Aorta (tissue), 5 donors: ENCODE results near the gene SUPT5H. TPM values are rescaled to one million over a fixed set of nuclear protein-coding genes. Genes with fewer than 3 reads are reported as not detected.
A peak's percentile ranks its signal among the peaks of the same experiment; 100 is the strongest.

ENCODE experiments used
- ATAC-seq: fragments of 200-7000 bp; cut with Tn5 transposase; one replicate; pipeline ENCODE4 v1.9.1; 2022; ENCODE audit warnings: moderate library complexity; ENCODE audit not compliant: low FRiP score
- DNase-seq, 2 donors: peaks; one replicate each; pipeline ENCODE4 v3.0.0-alpha.2; 2020
- H3K27ac ChIP-seq, 2 donors: one replicate each; pipeline ENCODE4 v1.5.1; 2013; ENCODE audit warnings: low read length in 2 of 2, mild to moderate bottlenecking in 2 of 2, moderate library complexity in 2 of 2, control low read depth in 1 of 2, inconsistent platforms in 1 of 2, low read depth in 1 of 2
- H3K27me3 ChIP-seq, 2 donors: one replicate each; pipeline ENCODE4 v1.6.1; 2013; ENCODE audit warnings: control low read depth in 1 of 2, low read length in 1 of 2, mild to moderate bottlenecking in 1 of 2, moderate library complexity in 1 of 2; ENCODE audit not compliant: insufficient read depth in 2 of 2, control insufficient read depth in 1 of 2
- H3K36me3 ChIP-seq, 2 donors: one replicate each; pipeline ENCODE4 v1.6.1; 2013; ENCODE audit warnings: control low read depth in 1 of 2, low read length in 1 of 2, mild to moderate bottlenecking in 1 of 2; ENCODE audit not compliant: insufficient read depth in 2 of 2, control insufficient read depth in 1 of 2
- H3K4me1 ChIP-seq, 2 donors: one replicate each; pipeline ENCODE4 v1.6.1; 2013; ENCODE audit warnings: low read length in 2 of 2, control low read depth in 1 of 2, mild to moderate bottlenecking in 1 of 2, moderate library complexity in 1 of 2; ENCODE audit not compliant: insufficient read depth in 2 of 2, control insufficient read depth in 1 of 2
- H3K4me3 ChIP-seq, 2 donors: one replicate each; pipeline ENCODE4 v1.5.1; 2013; ENCODE audit warnings: low read length in 2 of 2, control low read depth in 1 of 2, mild to moderate bottlenecking in 1 of 2
- H3K9me3 ChIP-seq: one replicate; pipeline ENCODE4 v1.6.1; 2013; ENCODE audit warnings: mild to moderate bottlenecking, low read length; ENCODE audit not compliant: control insufficient read depth
- WGBS, 2 donors: extraction: QIAGEN DNeasy Blood & Tissue Kit; methylation state at CpG; one replicate each; pipeline ENCODE4 v1.1.7; 2013; 5-methylcytosine and 5-hydroxymethylcytosine counted together
- intact Hi-C, 2 donors: fragments of 100-400 bp; cut with DNase I; formaldehyde crosslinking; loops; one replicate each; pipeline versions ENCODE4 v1.14.2 to v1.15.0; 2022
- polyA plus RNA-seq, 2 donors: library from polyadenylated mRNA; stranded (reverse); fragments of 200-250 nt; gene quantifications; one replicate each; pipeline ENCODE4 v1.2.3, GENCODE V29; 2013
- total RNA-seq, 2 donors: library from RNA; stranded (reverse); fragmentation: NEBNext Ultra II Directional; extraction: Animal tissue kit (Norgen Biotek cat#: 25700); gene quantifications; one replicate each; pipeline ENCODE4 v1.2.1, GENCODE V29; 2021
- donor health status: healthy with polysubstance abuse.
- donor health status: Bipolar disorder and iron deficiency.
- donor health status: DM: no; HTN: no; CAD: no.
- donor health status: DM: no; HTN: no; CAD: no.
- donor health status: DM: yes; HTN: yes; CAD: no.

Gene SUPT5H
- total and polyA plus RNA-seq, 4 donors: 56.1 to 170 (median 96.5) TPM

DNA sequence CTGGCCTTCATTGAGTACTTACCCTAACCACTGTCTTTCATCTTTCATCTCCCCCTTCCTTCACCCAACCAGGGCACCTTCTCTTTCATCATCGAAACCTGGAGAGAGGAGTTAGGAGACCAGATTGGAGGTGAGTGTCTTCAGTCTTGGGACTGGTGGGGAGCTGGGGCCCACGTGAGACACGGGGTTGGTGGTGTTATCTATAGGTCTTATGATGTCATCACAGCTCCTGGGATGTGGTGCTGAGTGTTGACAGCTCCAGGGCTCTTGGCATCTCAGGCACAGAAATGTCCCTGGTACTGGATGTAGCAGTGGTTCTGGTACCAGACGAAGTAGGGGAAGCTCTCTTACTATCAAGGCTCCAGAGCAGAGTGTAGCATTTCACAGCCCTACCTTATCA, 55.2 kb downstream of the SUPT5H start:
- DNase-seq: no peak
- no peak for ATAC-seq
- Histone ChIP-seq H3K27ac (no peak overlapping the region), H3K27me3 (no peaks in the 10 kb centered on the region), H3K4me1 (no peaks in the 10 kb centered on the region), H3K4me3 (no peak overlapping the region), H3K9me3 (no peaks in the 10 kb centered on the region), H3K36me3 (no peaks in the 10 kb centered on the region)
- intact Hi-C loops: no loop called here
- 36 to 38% methylated on average over 4 of the region's 4 CpGs for WGBS, 2 donors

DNA sequence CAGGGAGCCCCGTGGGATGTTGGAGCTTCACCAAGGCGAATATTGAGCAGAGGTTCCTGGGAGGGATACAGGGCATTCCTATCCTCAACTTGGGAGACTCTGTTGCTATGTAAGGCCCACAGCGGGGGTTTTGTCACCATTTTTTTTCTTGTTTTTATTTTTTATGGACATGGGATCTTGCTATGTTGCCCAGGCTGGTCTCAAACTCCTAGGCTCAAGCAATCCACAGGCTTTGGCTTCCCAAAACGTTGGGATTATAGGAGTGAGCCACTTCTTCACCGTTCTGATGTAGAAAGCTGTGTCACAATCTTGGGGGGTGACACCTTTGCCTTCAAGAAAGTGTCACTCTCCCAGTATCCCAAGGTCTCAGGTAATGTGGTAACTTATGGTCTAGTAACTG, 56.0 kb downstream of the SUPT5H start:
- H3K27me3 ChIP-seq: no peaks in the 10 kb centered on the region
- H3K9me3 ChIP-seq: no peaks in the 10 kb centered on the region
- intact Hi-C loops: no loop called here
- no peaks in the 10 kb centered on the region for H3K36me3 ChIP-seq
- no peaks in the 10 kb centered on the region for H3K4me1 ChIP-seq
- no peak for ATAC-seq
- WGBS, 2 donors: 75 to 79% methylated on average over 5 of the region's 5 CpGs
- DNase-seq: no peak
- no peak overlapping the region for H3K27ac ChIP-seq
- H3K4me3 ChIP-seq: no peak overlapping the region

DNA sequence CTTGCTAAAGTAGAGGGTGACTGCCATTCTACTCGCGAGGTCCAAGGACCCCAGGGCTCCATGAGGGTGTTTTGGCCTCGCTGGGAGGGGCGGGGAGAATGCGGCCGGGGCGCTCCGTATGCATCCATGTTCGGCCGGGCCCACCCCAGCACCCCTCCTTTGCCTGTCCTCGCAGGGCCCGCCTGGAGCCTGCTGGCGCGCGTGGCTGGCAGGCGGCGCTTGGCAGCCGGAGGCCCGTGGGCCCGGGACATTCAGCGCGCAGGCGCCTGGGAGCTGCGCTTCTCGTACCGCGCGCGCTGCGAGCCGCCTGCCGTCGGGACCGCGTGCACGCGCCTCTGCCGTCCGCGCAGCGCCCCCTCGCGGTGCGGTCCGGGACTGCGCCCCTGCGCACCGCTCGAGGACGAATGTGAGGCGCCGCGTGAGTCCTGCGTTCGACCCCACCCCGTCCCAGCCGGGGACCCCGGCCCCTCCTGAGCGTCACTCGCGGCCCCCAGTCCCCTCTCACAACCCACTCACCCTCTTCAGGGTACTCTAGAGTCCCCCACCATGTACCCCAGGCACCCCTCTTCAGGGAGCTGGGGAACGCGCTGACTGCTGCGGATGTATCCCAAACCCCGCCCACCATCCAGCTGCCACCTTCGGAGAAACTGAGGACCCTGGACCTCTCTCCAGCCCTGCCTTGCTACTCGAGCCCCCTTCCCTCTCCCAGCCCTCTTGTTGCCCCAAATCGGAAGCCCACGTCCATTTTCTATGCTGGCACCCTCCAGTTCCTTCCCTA, 57.4 kb downstream of the SUPT5H start:
- WGBS, 2 donors: 11 to 14% methylated on average over 49 to 69 of the region's 69 CpGs
- H3K27ac ChIP-seq: no peak overlapping the region
- no peaks in the 10 kb centered on the region for H3K36me3 ChIP-seq
- H3K9me3 ChIP-seq: no peaks in the 10 kb centered on the region
- peak; percentile 87 for ATAC-seq
- no peaks in the 10 kb centered on the region for H3K4me1 ChIP-seq
- intact Hi-C loops: no loop called here
- DNase-seq: peak; percentile 73 to 80
- no peak overlapping the region for H3K4me3 ChIP-seq
- peaks cover 0 to 4% of the 10 kb centered on the region in 2 donors for H3K27me3 ChIP-seq

DNA sequence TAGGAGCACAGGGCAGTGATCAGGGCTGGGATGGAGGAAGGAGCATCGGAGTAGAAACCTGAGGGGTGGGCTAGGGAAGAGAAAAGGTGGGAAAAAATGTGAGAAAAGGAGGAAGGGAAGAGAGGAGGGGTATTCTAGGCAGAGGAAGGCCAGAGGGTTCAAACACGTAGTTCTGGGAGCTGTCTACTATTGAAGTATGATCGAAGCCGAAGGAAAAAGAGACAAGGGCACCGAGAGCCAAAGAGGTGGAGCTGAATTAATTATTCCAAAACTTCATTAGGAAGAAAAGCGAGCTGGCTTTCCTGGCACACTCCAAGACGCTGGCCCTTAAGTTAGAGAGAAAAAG, 61.2 kb downstream of the SUPT5H start:
- no peaks in the 10 kb centered on the region for H3K9me3 ChIP-seq
- no peaks in the 10 kb centered on the region for H3K4me1 ChIP-seq
- ATAC-seq (no peak), DNase-seq (no peak)
- intact Hi-C loops: no loop called here
- H3K4me3 ChIP-seq: no peak overlapping the region
- WGBS, 2 donors: 53 to 68% methylated on average over 7 of the region's 7 CpGs
- H3K27ac ChIP-seq: no peak overlapping the region
- H3K27me3 ChIP-seq: peaks cover 0 to 4% of the 10 kb centered on the region in 2 donors
- no peaks in the 10 kb centered on the region for H3K36me3 ChIP-seq

DNA sequence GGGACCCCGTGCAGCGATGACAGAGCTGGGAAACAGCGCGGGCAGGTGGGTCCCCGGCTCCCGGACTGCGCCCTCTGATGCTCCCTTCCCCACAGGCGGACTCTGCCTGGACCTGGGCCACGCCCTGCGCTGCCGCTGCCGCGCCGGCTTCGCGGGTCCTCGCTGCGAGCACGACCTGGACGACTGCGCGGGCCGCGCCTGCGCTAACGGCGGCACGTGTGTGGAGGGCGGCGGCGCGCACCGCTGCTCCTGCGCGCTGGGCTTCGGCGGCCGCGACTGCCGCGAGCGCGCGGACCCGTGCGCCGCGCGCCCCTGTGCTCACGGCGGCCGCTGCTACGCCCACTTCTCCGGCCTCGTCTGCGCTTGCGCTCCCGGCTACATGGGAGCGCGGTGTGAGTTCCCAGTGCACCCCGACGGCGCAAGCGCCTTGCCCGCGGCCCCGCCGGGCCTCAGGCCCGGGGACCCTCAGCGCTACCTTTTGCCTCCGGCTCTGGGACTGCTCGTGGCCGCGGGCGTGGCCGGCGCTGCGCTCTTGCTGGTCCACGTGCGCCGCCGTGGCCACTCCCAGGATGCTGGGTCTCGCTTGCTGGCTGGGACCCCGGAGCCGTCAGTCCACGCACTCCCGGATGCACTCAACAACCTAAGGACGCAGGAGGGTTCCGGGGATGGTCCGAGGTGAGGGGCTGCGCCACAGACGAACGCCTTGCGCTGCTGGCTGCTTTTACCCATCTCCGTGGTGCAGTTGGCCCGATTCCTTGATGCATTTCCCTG, 61.7 kb downstream of the SUPT5H start:
- peaks cover 0 to 4% of the 10 kb centered on the region in 2 donors for H3K27me3 ChIP-seq
- H3K4me1 ChIP-seq: no peaks in the 10 kb centered on the region
- 4 to 6% methylated on average over 76 to 96 of the region's 96 CpGs for WGBS, 2 donors
- no peak overlapping the region for H3K27ac ChIP-seq
- ATAC-seq: no peak
- intact Hi-C loops: no loop called here
- DNase-seq: no peak
- H3K4me3 ChIP-seq: peak overlapping the region in 1 of 2 donors; percentile 22
- no peaks in the 10 kb centered on the region for H3K9me3 ChIP-seq
- H3K36me3 ChIP-seq: no peaks in the 10 kb centered on the region

DNA sequence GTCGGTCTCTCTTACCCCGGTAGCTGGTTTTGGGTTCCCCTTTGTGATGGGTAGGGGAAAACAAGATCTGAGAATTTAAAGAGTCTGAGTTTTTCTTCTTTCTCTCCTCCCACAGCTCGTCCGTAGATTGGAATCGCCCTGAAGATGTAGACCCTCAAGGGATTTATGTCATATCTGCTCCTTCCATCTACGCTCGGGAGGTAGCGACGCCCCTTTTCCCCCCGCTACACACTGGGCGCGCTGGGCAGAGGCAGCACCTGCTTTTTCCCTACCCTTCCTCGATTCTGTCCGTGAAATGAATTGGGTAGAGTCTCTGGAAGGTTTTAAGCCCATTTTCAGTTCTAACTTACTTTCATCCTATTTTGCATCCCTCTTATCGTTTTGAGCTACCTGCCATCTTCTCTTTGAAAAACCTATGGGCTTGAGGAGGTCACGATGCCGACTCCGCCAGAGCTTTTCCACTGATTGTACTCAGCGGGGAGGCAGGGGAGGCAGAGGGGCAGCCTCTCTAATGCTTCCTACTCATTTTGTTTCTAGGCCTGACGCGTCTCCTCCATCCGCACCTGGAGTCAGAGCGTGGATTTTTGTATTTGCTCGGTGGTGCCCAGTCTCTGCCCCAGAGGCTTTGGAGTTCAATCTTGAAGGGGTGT, 62.5 kb downstream of the SUPT5H start:
- no peaks in the 10 kb centered on the region for H3K4me1 ChIP-seq
- 40 to 49% methylated on average over 24 of the region's 24 CpGs for WGBS, 2 donors
- intact Hi-C loops: no loop called here
- no peak overlapping the region for H3K27ac ChIP-seq
- peaks cover 0 to 4% of the 10 kb centered on the region in 2 donors for H3K27me3 ChIP-seq
- no peaks in the 10 kb centered on the region for H3K9me3 ChIP-seq
- ATAC-seq (no peak), DNase-seq (no peak)
- H3K4me3 ChIP-seq: peak overlapping the region in 1 of 2 donors; percentile 22
- H3K36me3 ChIP-seq: no peaks in the 10 kb centered on the region

DNA sequence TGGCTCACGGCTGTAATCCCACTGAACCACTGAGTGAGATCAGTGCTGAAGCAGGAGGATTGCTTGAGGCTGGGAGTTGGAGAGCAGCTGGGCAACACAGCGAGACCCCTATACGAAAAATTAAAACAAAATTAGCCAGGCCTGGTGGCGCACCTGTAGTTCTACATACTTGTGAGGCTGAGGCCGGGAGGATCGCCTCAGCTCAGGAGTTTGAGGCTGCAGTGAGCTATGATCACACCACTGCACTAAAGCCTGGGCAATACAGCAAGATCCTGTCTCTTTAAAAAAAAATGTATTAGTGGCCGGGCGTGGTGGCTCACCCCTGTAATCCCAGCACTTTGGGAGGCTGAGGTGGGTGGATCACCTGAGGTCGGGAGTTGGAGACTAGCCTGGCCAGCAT, 63.2 kb downstream of the SUPT5H start:
- WGBS, 2 donors: 85 to 90% methylated on average over 9 of the region's 9 CpGs
- intact Hi-C loops: no loop called here
- H3K4me1 ChIP-seq: no peaks in the 10 kb centered on the region
- H3K27ac ChIP-seq: no peak overlapping the region
- H3K36me3 ChIP-seq: no peaks in the 10 kb centered on the region
- ATAC-seq (no peak), DNase-seq (no peak)
- no peak overlapping the region for H3K4me3 ChIP-seq
- H3K27me3 ChIP-seq: peaks cover 0 to 4% of the 10 kb centered on the region in 2 donors
- H3K9me3 ChIP-seq: no peaks in the 10 kb centered on the region

DNA sequence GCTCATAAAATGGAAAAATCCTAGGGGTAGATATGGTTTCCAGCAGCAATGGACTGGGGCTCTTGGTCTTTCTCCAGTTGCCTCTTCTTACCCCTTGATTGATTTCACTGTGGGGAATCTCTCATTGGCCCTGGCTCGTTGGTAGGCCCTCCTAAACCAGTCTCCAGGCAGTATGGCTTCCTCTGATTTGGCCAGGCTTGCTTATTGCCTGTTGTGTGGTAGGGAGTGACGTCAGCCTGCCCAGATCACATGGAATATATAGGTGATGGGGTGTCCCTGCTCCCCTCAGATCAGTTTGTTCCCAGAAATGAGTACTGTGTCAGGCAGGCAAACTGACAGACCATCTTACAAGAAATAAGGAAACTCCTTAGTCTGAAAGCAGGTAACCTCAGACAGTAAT, 63.9 kb downstream of the SUPT5H start:
- Histone ChIP-seq H3K4me1 (no peaks in the 10 kb centered on the region), H3K4me3 (no peak overlapping the region), H3K27me3 (peaks cover 0 to 4% of the 10 kb centered on the region in 2 donors), H3K27ac (no peak overlapping the region), H3K9me3 (no peaks in the 10 kb centered on the region), H3K36me3 (no peaks in the 10 kb centered on the region)
- intact Hi-C loops: no loop called here
- no peak for DNase-seq
- WGBS, 2 donors: 57 to 59% methylated on average over 2 of the region's 2 CpGs
- no peak for ATAC-seq
